ENCODE results near the gene IGF2BP2.

DNA sequence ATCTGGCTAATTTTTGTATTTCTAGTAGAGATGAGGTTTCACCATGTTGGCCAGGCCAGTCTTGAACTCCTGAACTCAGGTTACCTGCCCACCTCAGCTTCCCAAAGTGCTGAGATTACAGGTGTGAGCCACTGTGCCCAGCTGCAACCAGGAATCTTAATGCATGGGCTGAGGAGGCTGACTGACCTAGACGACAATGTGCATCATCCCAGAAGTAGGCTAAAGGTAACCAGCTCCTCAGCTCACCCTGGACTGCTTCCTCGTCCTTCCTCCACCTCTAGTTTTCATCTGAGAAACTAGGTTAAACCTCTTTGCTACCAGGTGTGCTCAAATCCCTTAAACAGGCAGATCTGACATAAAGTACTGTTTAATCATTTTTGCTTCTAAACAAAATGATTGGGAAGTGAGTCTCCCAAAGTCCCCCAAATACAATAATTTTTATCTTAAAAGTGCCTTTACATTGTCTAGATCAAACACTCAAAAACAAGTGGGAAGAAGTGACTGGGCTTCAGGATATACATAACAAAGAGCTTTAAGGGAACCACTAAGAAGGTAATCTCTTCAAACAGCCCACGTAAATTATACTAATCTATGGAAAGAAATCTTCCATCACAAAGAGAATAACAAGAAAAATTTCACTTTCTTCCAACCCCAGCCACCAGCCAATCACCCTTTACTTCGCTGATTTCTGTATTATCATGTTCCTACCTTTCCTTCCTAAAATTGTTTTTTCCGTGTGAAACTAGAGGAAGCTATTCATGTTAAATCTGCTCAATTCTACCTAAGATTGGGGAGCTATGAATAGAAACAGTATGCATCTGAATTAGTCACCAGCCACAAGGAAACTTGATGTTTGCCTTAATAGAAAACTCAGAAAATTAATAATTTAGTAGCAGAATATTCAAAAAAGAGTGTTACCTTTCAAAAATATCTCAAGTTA lies 34.7 kb downstream of the IGF2BP2 start:
- TF ChIP-seq, protein P1, sequence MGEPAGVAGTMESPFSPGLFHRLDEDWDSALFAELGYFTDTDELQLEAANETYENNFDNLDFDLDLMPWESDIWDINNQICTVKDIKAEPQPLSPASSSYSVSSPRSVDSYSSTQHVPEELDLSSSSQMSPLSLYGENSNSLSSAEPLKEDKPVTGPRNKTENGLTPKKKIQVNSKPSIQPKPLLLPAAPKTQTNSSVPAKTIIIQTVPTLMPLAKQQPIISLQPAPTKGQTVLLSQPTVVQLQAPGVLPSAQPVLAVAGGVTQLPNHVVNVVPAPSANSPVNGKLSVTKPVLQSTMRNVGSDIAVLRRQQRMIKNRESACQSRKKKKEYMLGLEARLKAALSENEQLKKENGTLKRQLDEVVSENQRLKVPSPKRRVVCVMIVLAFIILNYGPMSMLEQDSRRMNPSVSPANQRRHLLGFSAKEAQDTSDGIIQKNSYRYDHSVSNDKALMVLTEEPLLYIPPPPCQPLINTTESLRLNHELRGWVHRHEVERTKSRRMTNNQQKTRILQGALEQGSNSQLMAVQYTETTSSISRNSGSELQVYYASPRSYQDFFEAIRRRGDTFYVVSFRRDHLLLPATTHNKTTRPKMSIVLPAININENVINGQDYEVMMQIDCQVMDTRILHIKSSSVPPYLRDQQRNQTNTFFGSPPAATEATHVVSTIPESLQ (CRISPR knock-in tag; IDR thresholded peaks at IDR 0.05): no peak
- no peak for TF ChIP-seq CTCF (IDR thresholded peaks at IDR 0.05)
- no peak for TF ChIP-seq TP53 (CRISPR knock-in tag; IDR thresholded peaks at IDR 0.05)
- TF ChIP-seq ZNF671 (CRISPR knock-in tag; IDR thresholded peaks at IDR 0.05): no peak
- no peak for TF ChIP-seq KAT7 (CRISPR knock-in tag; IDR thresholded peaks at IDR 0.05; ENCODE audit: borderline replicate concordance)

Data from WTC11 (cell line).